ENCODE measurements around the gene IYD. TPM values are rescaled to one million over a fixed set of nuclear protein-coding genes. Genes with fewer than 3 reads are reported as not detected.

Gene IYD
- total RNA-seq, 2 experiments from 2014 or later: not detected

- CTCF ChIA-PET: no interaction called here
- no peaks in the 10 kb centered on the region for H3K36me3 Mint-ChIP-seq (ENCODE audit: low read depth)
- no peak for ATAC-seq (ENCODE audit: poor library complexity)
- H3K4me3 ChIP-seq (ENCODE audit: low read length): no peak overlapping the region
- TF ChIP-seq, protein P1, sequence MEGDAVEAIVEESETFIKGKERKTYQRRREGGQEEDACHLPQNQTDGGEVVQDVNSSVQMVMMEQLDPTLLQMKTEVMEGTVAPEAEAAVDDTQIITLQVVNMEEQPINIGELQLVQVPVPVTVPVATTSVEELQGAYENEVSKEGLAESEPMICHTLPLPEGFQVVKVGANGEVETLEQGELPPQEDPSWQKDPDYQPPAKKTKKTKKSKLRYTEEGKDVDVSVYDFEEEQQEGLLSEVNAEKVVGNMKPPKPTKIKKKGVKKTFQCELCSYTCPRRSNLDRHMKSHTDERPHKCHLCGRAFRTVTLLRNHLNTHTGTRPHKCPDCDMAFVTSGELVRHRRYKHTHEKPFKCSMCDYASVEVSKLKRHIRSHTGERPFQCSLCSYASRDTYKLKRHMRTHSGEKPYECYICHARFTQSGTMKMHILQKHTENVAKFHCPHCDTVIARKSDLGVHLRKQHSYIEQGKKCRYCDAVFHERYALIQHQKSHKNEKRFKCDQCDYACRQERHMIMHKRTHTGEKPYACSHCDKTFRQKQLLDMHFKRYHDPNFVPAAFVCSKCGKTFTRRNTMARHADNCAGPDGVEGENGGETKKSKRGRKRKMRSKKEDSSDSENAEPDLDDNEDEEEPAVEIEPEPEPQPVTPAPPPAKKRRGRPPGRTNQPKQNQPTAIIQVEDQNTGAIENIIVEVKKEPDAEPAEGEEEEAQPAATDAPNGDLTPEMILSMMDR (IDR thresholded peaks at IDR 0.05): no peak
- no peaks in the 10 kb centered on the region for H3K4me1 Mint-ChIP-seq (ENCODE audit: low read depth)
- no peaks in the 10 kb centered on the region for H3K27me3 ChIP-seq (ENCODE audit: control insufficient read depth in 1 of 2, insufficient read depth in 2 of 2, low read length in 2 of 2)
- no peaks in the 10 kb centered on the region for H3K9me3 ChIP-seq (ENCODE audit: control insufficient read depth in 1 of 2, insufficient read depth in 1 of 2, low read length in 2 of 2)
- no peak for DNase-seq
- POLR2A ChIA-PET: no interaction called here
- no peak overlapping the region for H3K27ac Mint-ChIP-seq
- no peaks in the 10 kb centered on the region for H3K9me3 Mint-ChIP-seq
- no peaks in the 10 kb centered on the region for H3K27me3 Mint-ChIP-seq
- H3K27ac ChIP-seq (ENCODE audit: low read depth in 1 of 2, low read length in 2 of 2): no peak overlapping the region
- no peaks in the 10 kb centered on the region for H3K4me1 ChIP-seq (ENCODE audit: insufficient read depth, low read length)
- H3K4me3 Mint-ChIP-seq: no peak overlapping the region
- intact Hi-C loops (cut with DNase I, micrococcal nuclease): no loop called here
- H3K36me3 ChIP-seq (ENCODE audit: insufficient read depth, low read length): no peaks in the 10 kb centered on the region
These were observed 46.3 kb upstream of the IYD start for GRCh38 chr6:150322466-150322871.

DNA sequence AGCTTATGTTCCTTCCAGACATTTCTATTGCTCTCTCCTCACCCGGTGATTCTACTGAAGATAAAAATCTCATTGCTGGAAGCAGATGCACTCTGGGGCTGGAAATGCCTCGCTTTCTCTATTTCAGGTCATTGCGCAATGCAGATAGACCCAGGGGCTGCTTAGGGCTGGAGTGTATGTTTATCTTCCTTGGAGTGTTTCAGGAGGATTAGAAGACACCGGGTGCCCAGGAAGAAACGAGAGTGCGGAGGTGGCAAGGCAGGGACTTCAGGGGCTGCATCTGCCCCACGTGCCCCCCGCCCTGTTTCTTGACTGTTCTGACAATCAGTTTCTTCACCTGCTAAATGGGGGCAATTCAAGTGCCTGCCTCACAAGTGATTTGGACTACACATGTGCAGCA is 45.6 kb upstream of the IYD start:
- Mint-ChIP-seq H3K4me3 (no peak overlapping the region), H3K4me1 (ENCODE audit: low read depth) (no peaks in the 10 kb centered on the region), H3K27ac (no peak overlapping the region), H3K27me3 (no peaks in the 10 kb centered on the region), H3K36me3 (ENCODE audit: low read depth) (no peaks in the 10 kb centered on the region), H3K9me3 (no peaks in the 10 kb centered on the region)
- DNase-seq (no peak), ATAC-seq (ENCODE audit: poor library complexity) (no peak)
- H3K4me1 ChIP-seq (ENCODE audit: insufficient read depth, low read length): no peaks in the 10 kb centered on the region
- CTCF ChIA-PET: no interaction called here
- intact Hi-C loops (cut with DNase I, micrococcal nuclease): no loop called here
- no peaks in the 10 kb centered on the region for H3K27me3 ChIP-seq (ENCODE audit: control insufficient read depth in 1 of 2, insufficient read depth in 2 of 2, low read length in 2 of 2)
- H3K4me3 ChIP-seq (ENCODE audit: low read length): no peak overlapping the region
- TF ChIP-seq, protein P1 (IDR thresholded peaks at IDR 0.05): no peak
- POLR2A ChIA-PET: no interaction called here
- H3K27ac ChIP-seq (ENCODE audit: low read depth in 1 of 2, low read length in 2 of 2): no peak overlapping the region
- no peaks in the 10 kb centered on the region for H3K36me3 ChIP-seq (ENCODE audit: insufficient read depth, low read length)
- no peaks in the 10 kb centered on the region for H3K9me3 ChIP-seq (ENCODE audit: control insufficient read depth in 1 of 2, insufficient read depth in 1 of 2, low read length in 2 of 2)

- Mint-ChIP-seq H3K4me1 (ENCODE audit: low read depth) (no peaks in the 10 kb centered on the region), H3K27me3 (no peaks in the 10 kb centered on the region), H3K9me3 (no peaks in the 10 kb centered on the region), H3K4me3 (no peak overlapping the region), H3K27ac (no peak overlapping the region), H3K36me3 (ENCODE audit: low read depth) (no peaks in the 10 kb centered on the region)
- H3K4me3 ChIP-seq (ENCODE audit: low read length): no peak overlapping the region
- no peaks in the 10 kb centered on the region for H3K36me3 ChIP-seq (ENCODE audit: insufficient read depth, low read length)
- intact Hi-C loops (cut with DNase I, micrococcal nuclease): no loop called here
- H3K27me3 ChIP-seq (ENCODE audit: control insufficient read depth in 1 of 2, insufficient read depth in 2 of 2, low read length in 2 of 2): no peaks in the 10 kb centered on the region
- ChIA-PET CTCF (no interaction called here), POLR2A (no interaction called here)
- no peak overlapping the region for H3K27ac ChIP-seq (ENCODE audit: low read depth in 1 of 2, low read length in 2 of 2)
- ATAC-seq (ENCODE audit: poor library complexity) (no peak), DNase-seq (no peak)
- no peaks in the 10 kb centered on the region for H3K9me3 ChIP-seq (ENCODE audit: control insufficient read depth in 1 of 2, insufficient read depth in 1 of 2, low read length in 2 of 2)
- no peaks in the 10 kb centered on the region for H3K4me1 ChIP-seq (ENCODE audit: insufficient read depth, low read length)
- TF ChIP-seq, protein P1 (IDR thresholded peaks at IDR 0.05): no peak
These were observed 44.8 kb upstream of the IYD start for GRCh38 chr6:150324044-150324443.

All from CD4-positive, alpha-beta T cell (primary cell).